HepG2 (cell line): ENCODE results near the gene OGFR. TPM values are rescaled to one million over a fixed set of nuclear protein-coding genes. Genes with fewer than 3 reads are reported as not detected.

Source experiments
- KIAA2018 ChIP-seq: sonication (generic); formaldehyde crosslinking; IDR thresholded peaks from 2 replicates; pipeline ENCODE4 v1.5.0; 2020; ENCODE audit warnings: mild to moderate bottlenecking, missing genetic modification reagents, borderline replicate concordance
- NR2F6 ChIP-seq, 2 experiments: IDR thresholded peaks; 2 replicates each; pipeline ENCODE4 v1.6.1; 2016; ENCODE audit warnings: antibody characterized with exemption in 1 of 2, mild to moderate bottlenecking in 1 of 2
- PCBP2 ChIP-seq: fragments of 200-400 bp; formaldehyde crosslinking; optimal IDR thresholded peaks from 2 replicates; pipeline ENCODE3; 2018; ENCODE audit warnings: low read length, low read depth; ENCODE audit not compliant: poor library complexity, severe bottlenecking
- TAF1 ChIP-seq: sonication (generic); formaldehyde crosslinking; IDR thresholded peaks from 2 replicates; pipeline ENCODE4 v1.4.0; 2020; ENCODE audit warnings: missing genetic modification reagents
- ZBTB20 ChIP-seq: sonication (generic); formaldehyde crosslinking; IDR thresholded peaks from 2 replicates; pipeline ENCODE4 v1.8.1; 2023; ENCODE audit warnings: missing genetic modification reagents, low read depth, mild to moderate bottlenecking, borderline replicate concordance
- ZFP91 ChIP-seq: sonication (generic); formaldehyde crosslinking; IDR thresholded peaks from 2 replicates; pipeline ENCODE4 v1.9.0; 2022; ENCODE audit warnings: missing genetic modification reagents, mild to moderate bottlenecking, borderline replicate concordance
- ZSCAN25 ChIP-seq: sonication (generic); formaldehyde crosslinking; IDR thresholded peaks from 2 replicates; pipeline ENCODE4 v1.8.0; 2022; ENCODE audit warnings: mild to moderate bottlenecking, missing genetic modification reagents
- polyA plus RNA-seq, 8 experiments: library from polyadenylated mRNA; depleted of rRNA in 3 of 8; stranded (reverse) in 7 of 8; unstranded in 1 of 8; fragments of >200 nt; fragmentation: Illumina TruSeq in 4 of 8; extraction: Trizol in 4 of 8; gene quantifications; 2 replicates each; pipeline versions ENCODE4 v1.2.1 to v1.2.3, GENCODE V29; 2011 to 2016; ENCODE audit warnings: low read depth in 4 of 8, missing spikeins in 1 of 8, mixed read lengths in 1 of 8; ENCODE audit not compliant: insufficient read depth in 1 of 8
- total RNA-seq, 5 experiments: library from RNA; depleted of rRNA; stranded (reverse); fragments of >200 nt; fragmentation: Illumina TruSeq; extraction: Trizol; gene quantifications; 2 replicates each; pipeline ENCODE4 v1.2.3, GENCODE V29; 2016; ENCODE audit warnings: low read depth in 1 of 5
- TF ChIP-seq, protein P1 (sequence below): fragments of 450-650 bp; IDR thresholded peaks from 2 replicates; pipeline ENCODE4 v1.6.1; 2016
- TF ChIP-seq, protein P2 (sequence below): sonication (generic); formaldehyde crosslinking; conservative IDR thresholded peaks from 2 replicates; pipeline ENCODE4 v1.4.0; 2020; ENCODE audit warnings: missing genetic modification reagents
- TF ChIP-seq, protein P3 (sequence below): sonication (generic); formaldehyde crosslinking; IDR thresholded peaks from 2 replicates; pipeline ENCODE4 v1.9.0; 2021; ENCODE audit warnings: missing genetic modification reagents, borderline replicate concordance

The OGFR gene
- total and polyA plus RNA-seq, 2 of the 13 experiments (the other 11 are each of a cell fraction or from before 2014, with no cell fraction given): 47.7 to 81.8 TPM

GRCh38 chr20:62795023-62795761, 9.4 kb upstream of the OGFR start (continued):
- peak; percentile 51; the same call in 1 of the 2 replicates for TF ChIP-seq ZBTB20 (CRISPR knock-in tag)
- TF ChIP-seq, protein P1, sequence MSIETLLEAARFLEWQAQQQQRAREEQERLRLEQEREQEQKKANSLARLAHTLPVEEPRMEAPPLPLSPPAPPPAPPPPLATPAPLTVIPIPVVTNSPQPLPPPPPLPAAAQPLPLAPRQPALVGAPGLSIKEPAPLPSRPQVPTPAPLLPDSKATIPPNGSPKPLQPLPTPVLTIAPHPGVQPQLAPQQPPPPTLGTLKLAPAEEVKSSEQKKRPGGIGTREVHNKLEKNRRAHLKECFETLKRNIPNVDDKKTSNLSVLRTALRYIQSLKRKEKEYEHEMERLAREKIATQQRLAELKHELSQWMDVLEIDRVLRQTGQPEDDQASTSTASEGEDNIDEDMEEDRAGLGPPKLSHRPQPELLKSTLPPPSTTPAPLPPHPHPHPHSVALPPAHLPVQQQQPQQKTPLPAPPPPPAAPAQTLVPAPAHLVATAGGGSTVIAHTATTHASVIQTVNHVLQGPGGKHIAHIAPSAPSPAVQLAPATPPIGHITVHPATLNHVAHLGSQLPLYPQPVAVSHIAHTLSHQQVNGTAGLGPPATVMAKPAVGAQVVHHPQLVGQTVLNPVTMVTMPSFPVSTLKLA: no peak
- peak; percentile 84; the same call in 1 of the 2 replicates for TF ChIP-seq ZFP91 (CRISPR knock-in tag)
- peak; percentile 91 for TF ChIP-seq TAF1 (CRISPR knock-in tag)
- TF ChIP-seq, protein P2, sequence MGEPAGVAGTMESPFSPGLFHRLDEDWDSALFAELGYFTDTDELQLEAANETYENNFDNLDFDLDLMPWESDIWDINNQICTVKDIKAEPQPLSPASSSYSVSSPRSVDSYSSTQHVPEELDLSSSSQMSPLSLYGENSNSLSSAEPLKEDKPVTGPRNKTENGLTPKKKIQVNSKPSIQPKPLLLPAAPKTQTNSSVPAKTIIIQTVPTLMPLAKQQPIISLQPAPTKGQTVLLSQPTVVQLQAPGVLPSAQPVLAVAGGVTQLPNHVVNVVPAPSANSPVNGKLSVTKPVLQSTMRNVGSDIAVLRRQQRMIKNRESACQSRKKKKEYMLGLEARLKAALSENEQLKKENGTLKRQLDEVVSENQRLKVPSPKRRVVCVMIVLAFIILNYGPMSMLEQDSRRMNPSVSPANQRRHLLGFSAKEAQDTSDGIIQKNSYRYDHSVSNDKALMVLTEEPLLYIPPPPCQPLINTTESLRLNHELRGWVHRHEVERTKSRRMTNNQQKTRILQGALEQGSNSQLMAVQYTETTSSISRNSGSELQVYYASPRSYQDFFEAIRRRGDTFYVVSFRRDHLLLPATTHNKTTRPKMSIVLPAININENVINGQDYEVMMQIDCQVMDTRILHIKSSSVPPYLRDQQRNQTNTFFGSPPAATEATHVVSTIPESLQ (CRISPR knock-in tag): no peak
- TF ChIP-seq, protein P3, sequence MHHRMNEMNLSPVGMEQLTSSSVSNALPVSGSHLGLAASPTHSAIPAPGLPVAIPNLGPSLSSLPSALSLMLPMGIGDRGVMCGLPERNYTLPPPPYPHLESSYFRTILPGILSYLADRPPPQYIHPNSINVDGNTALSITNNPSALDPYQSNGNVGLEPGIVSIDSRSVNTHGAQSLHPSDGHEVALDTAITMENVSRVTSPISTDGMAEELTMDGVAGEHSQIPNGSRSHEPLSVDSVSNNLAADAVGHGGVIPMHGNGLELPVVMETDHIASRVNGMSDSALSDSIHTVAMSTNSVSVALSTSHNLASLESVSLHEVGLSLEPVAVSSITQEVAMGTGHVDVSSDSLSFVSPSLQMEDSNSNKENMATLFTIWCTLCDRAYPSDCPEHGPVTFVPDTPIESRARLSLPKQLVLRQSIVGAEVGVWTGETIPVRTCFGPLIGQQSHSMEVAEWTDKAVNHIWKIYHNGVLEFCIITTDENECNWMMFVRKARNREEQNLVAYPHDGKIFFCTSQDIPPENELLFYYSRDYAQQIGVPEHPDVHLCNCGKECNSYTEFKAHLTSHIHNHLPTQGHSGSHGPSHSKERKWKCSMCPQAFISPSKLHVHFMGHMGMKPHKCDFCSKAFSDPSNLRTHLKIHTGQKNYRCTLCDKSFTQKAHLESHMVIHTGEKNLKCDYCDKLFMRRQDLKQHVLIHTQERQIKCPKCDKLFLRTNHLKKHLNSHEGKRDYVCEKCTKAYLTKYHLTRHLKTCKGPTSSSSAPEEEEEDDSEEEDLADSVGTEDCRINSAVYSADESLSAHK (CRISPR knock-in tag): no peak; the same call in 1 of the 2 replicates
- no peak for TF ChIP-seq KIAA2018
- no peak; the same call in 1 of the 2 replicates for TF ChIP-seq NR2F6 (IDR thresholded peaks at IDR 0.05)
- no peak for TF ChIP-seq NR2F6 (CRISPR knock-in tag; IDR thresholded peaks at IDR 0.05)
- no peak for TF ChIP-seq ZSCAN25 (CRISPR knock-in tag)
- TF ChIP-seq PCBP2: no peak
